Right lobe of liver (tissue), 6 donors: ENCODE results near the gene CDH23. TPM values are rescaled to one million over a fixed set of nuclear protein-coding genes. Genes with fewer than 3 reads are reported as not detected.

ENCODE experiments used
- ATAC-seq, 4 donors: fragments of 200-7000 bp; cut with Tn5 transposase; one replicate each; pipeline ENCODE4 v1.9.1; 2020; ENCODE audit warnings: mild to moderate bottlenecking in 4 of 4, moderate library complexity in 4 of 4
- DNase-seq, 3 donors: peaks; one replicate each; pipeline ENCODE4 v3.0.0-alpha.2; 2020
- H3K27ac ChIP-seq, 3 donors: fragments of 200-600 bp; one replicate each; pipeline ENCODE4 v1.8.0; 2022
- H3K27me3 ChIP-seq, 2 donors: fragments of 200-600 bp; one replicate each; pipeline ENCODE4 v1.8.0; 2022
- H3K36me3 ChIP-seq, 4 donors: fragments of 200-600 bp; sonication (generic) in 1 of 4; one replicate each; pipeline versions ENCODE4 v1.5.1 to v1.8.0; 2017 to 2022; ENCODE audit warnings: control low read depth in 1 of 4
- H3K4me1 ChIP-seq, 4 donors: fragments of 200-600 bp; sonication (generic) in 1 of 4; one replicate each; pipeline versions ENCODE4 v1.5.1 to v1.8.0; 2017 to 2022; ENCODE audit warnings: control low read depth in 1 of 4
- H3K4me3 ChIP-seq, 3 donors: fragments of 200-600 bp; one replicate each; pipeline ENCODE4 v1.8.0; 2022
- H3K9me3 ChIP-seq, 4 donors: fragments of 200-600 bp; sonication (generic) in 1 of 4; one replicate each; pipeline versions ENCODE4 v1.5.1 to v1.8.0; 2017 to 2022; ENCODE audit warnings: control low read depth in 1 of 4
- POLR2A ChIP-seq: fragments of 450-650 bp; IDR thresholded peaks from one replicate; pipeline ENCODE4 v1.6.1; 2017; ENCODE audit warnings: antibody characterized with exemption, mild to moderate bottlenecking
- WGBS: methylation state at CpG from one replicate; pipeline ENCODE4 v1.1.6; 2018; ENCODE audit warnings: low coverage, low lambda C conversion rate; ENCODE audit not compliant: insufficient coverage; ENCODE audit errors: missing lambda C conversion rate; 5-methylcytosine and 5-hydroxymethylcytosine counted together
- intact Hi-C, 2 donors: fragments of 100-400 bp; cut with DNase I; formaldehyde crosslinking; loops; one replicate each; pipeline versions ENCODE4 v1.11.2 to v1.14.1; 2022
- total RNA-seq, 6 experiments: library from RNA; depleted of rRNA in 2 of 6; stranded (reverse); fragments of >200 nt in 2 of 6; fragmentation: NEBNext Ultra II Directional in 3 of 6; extraction: Animal tissue kit (Norgen Biotek cat#: 25700) in 3 of 6; gene quantifications; one replicate each; pipeline versions ENCODE4 v1.1.0 to v1.2.4, GENCODE V29; 2016 to 2023
- TF ChIP-seq, protein P1 (sequence below), 4 donors: fragments of 200-600 bp in 3 of 4; fragments of 450-650 bp in 1 of 4; IDR thresholded peaks; one replicate each; pipeline versions ENCODE4 v1.5.1 to v1.8.0; 2016 to 2022; ENCODE audit warnings: antibody characterized with exemption in 4 of 4, mild to moderate bottlenecking in 2 of 4
- donor health status: DM: no; HTN: yes; CAD: no.
- donor health status: DM: no; HTN: no; CAD: no.
- donor health status: DM: no; HTN: no; CAD: no.
- donor health status: DM: no; HTN: yes; CAD: no.
- donor health status: DM: no; HTN: yes; CAD: no.

The CDH23 gene
- total RNA-seq, 6 experiments from 2014 or later = 3.3 to 19.7 (median 6.3) TPM

DNA sequence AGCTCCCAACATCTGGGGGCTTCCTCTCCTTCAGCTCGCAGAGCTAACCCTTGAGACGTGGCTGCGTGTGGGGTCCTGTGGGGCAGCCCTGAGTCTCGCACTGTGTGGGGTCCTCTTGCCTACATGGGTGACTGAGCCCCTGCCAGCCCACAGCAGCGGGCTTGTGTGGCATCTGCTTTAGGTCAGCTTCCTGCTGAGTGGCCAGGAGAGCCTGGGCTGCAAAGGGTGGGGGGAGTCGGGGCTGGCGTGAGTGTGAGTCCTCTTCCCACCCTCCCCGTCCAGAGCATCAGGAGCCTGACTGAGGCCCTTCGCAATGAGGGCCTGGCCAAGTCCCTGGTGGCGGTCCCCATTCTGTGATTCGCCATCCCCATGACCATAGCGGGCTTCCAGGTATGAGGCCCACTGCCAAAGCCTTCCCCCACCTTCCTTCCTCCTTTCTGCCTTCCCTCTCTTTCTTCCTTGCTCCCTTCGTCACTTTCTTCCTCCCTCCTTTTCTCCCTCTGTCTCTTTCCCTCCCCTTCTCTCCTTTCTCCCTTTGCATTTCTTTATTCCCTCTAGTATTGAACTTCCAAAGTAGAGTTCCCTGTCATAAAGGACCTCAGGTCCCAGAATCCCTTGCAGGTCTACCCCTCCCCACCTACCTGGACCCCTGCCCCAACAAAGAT, 85.2 kb downstream of the CDH23 start:
- Histone ChIP-seq H3K27ac (no peak overlapping the region), H3K4me3 (no peak overlapping the region), H3K9me3 (no peaks in the 10 kb centered on the region), H3K36me3 (no peaks in the 10 kb centered on the region), H3K4me1 (no peaks in the 10 kb centered on the region), H3K27me3 (no peaks in the 10 kb centered on the region)
- WGBS = 77% methylated on average over 4 of the region's 13 CpGs
- ATAC-seq (no peak), DNase-seq (no peak)
- TF ChIP-seq, protein P1, sequence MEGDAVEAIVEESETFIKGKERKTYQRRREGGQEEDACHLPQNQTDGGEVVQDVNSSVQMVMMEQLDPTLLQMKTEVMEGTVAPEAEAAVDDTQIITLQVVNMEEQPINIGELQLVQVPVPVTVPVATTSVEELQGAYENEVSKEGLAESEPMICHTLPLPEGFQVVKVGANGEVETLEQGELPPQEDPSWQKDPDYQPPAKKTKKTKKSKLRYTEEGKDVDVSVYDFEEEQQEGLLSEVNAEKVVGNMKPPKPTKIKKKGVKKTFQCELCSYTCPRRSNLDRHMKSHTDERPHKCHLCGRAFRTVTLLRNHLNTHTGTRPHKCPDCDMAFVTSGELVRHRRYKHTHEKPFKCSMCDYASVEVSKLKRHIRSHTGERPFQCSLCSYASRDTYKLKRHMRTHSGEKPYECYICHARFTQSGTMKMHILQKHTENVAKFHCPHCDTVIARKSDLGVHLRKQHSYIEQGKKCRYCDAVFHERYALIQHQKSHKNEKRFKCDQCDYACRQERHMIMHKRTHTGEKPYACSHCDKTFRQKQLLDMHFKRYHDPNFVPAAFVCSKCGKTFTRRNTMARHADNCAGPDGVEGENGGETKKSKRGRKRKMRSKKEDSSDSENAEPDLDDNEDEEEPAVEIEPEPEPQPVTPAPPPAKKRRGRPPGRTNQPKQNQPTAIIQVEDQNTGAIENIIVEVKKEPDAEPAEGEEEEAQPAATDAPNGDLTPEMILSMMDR (IDR thresholded peaks at IDR 0.05) = no peak
- TF ChIP-seq POLR2A = no peak
- intact Hi-C loops = loop anchor here in 1 of 2 donors (10.0 kb wide), 1 partner anchor 157 kb away; no protein-coding TSS in a partner anchor

DNA sequence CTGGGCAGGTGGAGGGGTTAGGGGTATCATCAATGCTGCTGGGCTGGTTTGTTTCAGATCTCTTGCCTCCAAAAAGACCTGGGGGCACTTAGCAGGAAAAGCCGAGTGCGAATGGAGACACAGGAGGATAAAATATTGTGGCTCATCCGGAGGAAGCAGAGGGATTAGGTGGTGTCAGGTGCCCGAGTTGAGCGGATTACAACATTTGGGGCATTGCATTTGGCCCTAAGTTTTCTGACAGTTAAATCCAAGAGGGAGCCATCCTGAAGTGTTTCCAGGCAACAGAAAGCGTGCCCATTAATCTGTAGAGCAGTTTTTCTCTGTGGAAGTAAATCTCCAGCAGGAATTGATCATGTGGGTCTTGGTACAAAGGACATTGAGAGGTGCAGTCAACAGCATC, 85.9 kb downstream of the CDH23 start:
- TF ChIP-seq, protein P1 (IDR thresholded peaks at IDR 0.05) = no peak
- TF ChIP-seq POLR2A = no peak
- intact Hi-C loops = loop anchor here in 1 of 2 donors (10.0 kb wide), 1 partner anchor 158 kb away; no protein-coding TSS in a partner anchor
- Histone ChIP-seq H3K9me3 (no peaks in the 10 kb centered on the region), H3K27ac (no peak overlapping the region), H3K4me1 (no peaks in the 10 kb centered on the region), H3K36me3 (no peaks in the 10 kb centered on the region), H3K4me3 (no peak overlapping the region), H3K27me3 (no peaks in the 10 kb centered on the region)
- no peak for ATAC-seq
- WGBS = 92% methylated on average over 6 of the region's 6 CpGs
- no peak for DNase-seq

DNA sequence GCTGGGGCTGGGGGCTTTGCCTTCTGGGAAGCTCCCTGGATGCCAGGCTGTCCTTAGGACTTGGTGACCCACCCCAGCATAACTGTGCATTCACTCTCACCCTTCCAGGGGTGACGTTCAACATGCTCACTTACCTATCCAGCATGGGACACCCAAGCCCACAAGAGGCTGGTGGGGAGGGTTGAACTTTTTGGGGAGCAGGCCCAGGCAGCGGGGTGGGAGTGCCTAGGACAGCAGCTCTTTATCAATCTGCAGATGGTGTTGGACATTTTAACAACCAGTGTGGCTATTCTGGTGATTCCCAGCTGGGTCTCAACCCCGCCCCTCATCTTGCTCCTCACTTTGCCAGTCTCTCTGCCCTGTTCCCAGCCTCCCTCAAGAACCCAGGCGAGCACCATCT, 86.4 kb downstream of the CDH23 start:
- Histone ChIP-seq H3K36me3 (no peaks in the 10 kb centered on the region), H3K9me3 (no peaks in the 10 kb centered on the region), H3K27ac (no peak overlapping the region), H3K4me1 (no peaks in the 10 kb centered on the region), H3K27me3 (no peaks in the 10 kb centered on the region), H3K4me3 (no peak overlapping the region)
- no CpG with 5 or more reads among the region's 4 CpGs for WGBS
- no peak for DNase-seq
- TF ChIP-seq, protein P1 (IDR thresholded peaks at IDR 0.05) = no peak
- TF ChIP-seq POLR2A = no peak
- no peak for ATAC-seq
- intact Hi-C loops = loop anchor here in 1 of 2 donors (10.0 kb wide), 1 partner anchor 158 kb away; no protein-coding TSS in a partner anchor

DNA sequence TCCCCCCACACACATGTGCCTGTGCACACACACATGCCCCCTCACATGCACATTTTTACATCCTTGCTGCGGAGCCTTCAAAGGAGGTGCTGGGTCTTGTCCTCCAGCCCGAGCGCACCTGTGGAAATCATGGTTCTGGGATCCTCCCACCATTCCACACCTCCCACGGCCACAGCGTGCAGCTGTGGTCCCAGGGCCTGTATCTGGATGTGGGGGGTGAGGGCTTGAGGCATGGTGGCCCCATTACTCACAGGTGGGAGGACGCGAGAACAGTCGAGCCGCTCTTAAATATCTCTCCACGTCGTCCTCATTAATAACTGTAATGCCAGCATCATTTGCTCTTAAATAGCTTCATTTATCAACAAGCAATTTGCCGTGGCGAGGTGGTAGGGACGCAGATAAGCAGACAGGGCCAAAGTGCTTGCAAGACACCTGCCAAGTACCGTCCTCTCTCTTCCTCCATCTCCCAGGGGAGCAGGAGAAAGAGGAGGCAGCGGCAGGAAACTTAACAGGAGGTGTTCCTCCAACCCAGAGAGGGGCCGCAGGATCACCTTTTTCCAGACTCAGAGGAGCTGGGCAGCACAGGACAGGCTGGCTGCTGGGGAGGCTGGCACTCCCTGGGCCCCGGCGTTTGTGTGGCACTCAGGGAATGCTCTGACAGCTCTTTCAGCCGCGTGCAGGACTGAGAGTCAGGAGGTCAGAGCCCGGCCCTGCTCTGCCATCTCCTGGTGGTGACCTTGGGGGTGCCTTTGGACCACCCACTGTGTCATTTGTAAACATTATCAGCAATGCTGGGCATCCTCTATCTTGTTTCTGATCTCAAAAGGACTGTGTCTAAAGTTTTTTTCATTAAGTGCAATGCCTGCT, 87.4 kb downstream of the CDH23 start:
- DNase-seq = no peak
- TF ChIP-seq, protein P1 (IDR thresholded peaks at IDR 0.05) = peak in 1 of 4 donors; percentile 19
- TF ChIP-seq POLR2A = no peak
- ATAC-seq = peak in 2 of 4 donors; percentile 33 to 43
- WGBS = 75% methylated on average over 12 of the region's 22 CpGs
- Histone ChIP-seq H3K4me3 (no peak overlapping the region), H3K27ac (no peak overlapping the region), H3K36me3 (no peaks in the 10 kb centered on the region), H3K9me3 (no peaks in the 10 kb centered on the region), H3K4me1 (no peaks in the 10 kb centered on the region), H3K27me3 (no peaks in the 10 kb centered on the region)
- intact Hi-C loops = loop anchor here in 1 of 2 donors (10.0 kb wide), 1 partner anchor 159 kb away; no protein-coding TSS in a partner anchor
